KOPT-K1 (cell line): ENCODE data around the gene ZNF500.

Experiments
- H3K27ac ChIP-seq: fragments of 200-600 bp; sonication (generic); 2 replicates; pipeline ENCODE4 v1.5.1; 2016; ENCODE audit warnings: antibody characterized with exemption, mild to moderate bottlenecking, low read depth, low read length; ENCODE audit not compliant: poor library complexity, severe bottlenecking
- H3K36me3 ChIP-seq: fragments of 200-600 bp; sonication (generic); 2 replicates; pipeline ENCODE4 v1.5.1; 2017; ENCODE audit warnings: antibody characterized with exemption, mild to moderate bottlenecking, low read length, moderate library complexity; ENCODE audit not compliant: insufficient read depth
- H3K9me3 ChIP-seq: fragments of 200-600 bp; sonication (generic); 2 replicates; pipeline ENCODE4 v1.5.1; 2017; ENCODE audit warnings: antibody characterized with exemption, low read length, mild to moderate bottlenecking; ENCODE audit not compliant: insufficient read depth, poor library complexity, severe bottlenecking

The ZNF500 gene

GRCh38 chr16:4766875-4767628, at the start of gene ZNF500:
TSS of gene ZNF500 (minus strand) at chr16:4767162. CDS start at chr16:4765978, 1,184 bp downstream.
- H3K36me3 ChIP-seq: peaks cover 27% of the 10 kb centered on the region
- peak within 1 kb of the TSS; percentile 72 for H3K27ac ChIP-seq
- no peaks in the 10 kb centered on the region for H3K9me3 ChIP-seq

GRCh38 chr16:4814542-4815173, 47.7 kb upstream of the ZNF500 start:
- Histone ChIP-seq H3K36me3 (peaks cover 94% of the 10 kb centered on the region), H3K27ac (no peak overlapping the region), H3K9me3 (no peaks in the 10 kb centered on the region)

GRCh38 chr16:4814046-4814445, 47.1 kb upstream of the ZNF500 start:
- Histone ChIP-seq H3K9me3 (no peaks in the 10 kb centered on the region), H3K36me3 (peaks cover 92% of the 10 kb centered on the region), H3K27ac (no peak overlapping the region)

GRCh38 chr16:4813251-4814003, 46.5 kb upstream of the ZNF500 start:
- H3K36me3 ChIP-seq: peaks cover 92% of the 10 kb centered on the region
- no peaks in the 10 kb centered on the region for H3K9me3 ChIP-seq
- no peak overlapping the region for H3K27ac ChIP-seq

- H3K36me3 ChIP-seq: peaks cover 94% of the 10 kb centered on the region
- no peaks in the 10 kb centered on the region for H3K9me3 ChIP-seq
Observed at GRCh38 chr16:4811773-4812172, 44.8 kb upstream of the ZNF500 start.

GRCh38 chr16:4811242-4811641, 44.3 kb upstream of the ZNF500 start:
- Histone ChIP-seq H3K9me3 (no peaks in the 10 kb centered on the region), H3K36me3 (peaks cover 93% of the 10 kb centered on the region), H3K27ac (no peak overlapping the region)

More at GRCh38 chr16:4811773-4812172, 44.8 kb upstream of the ZNF500 start:
- no peak overlapping the region for H3K27ac ChIP-seq

- no peak overlapping the region for H3K27ac ChIP-seq
- H3K9me3 ChIP-seq: no peaks in the 10 kb centered on the region
- peaks cover 71% of the 10 kb centered on the region for H3K36me3 ChIP-seq
Observed at GRCh38 chr16:4806280-4806679, 39.3 kb upstream of the ZNF500 start.

- H3K27ac ChIP-seq: no peak overlapping the region
- H3K36me3 ChIP-seq: peaks cover 61% of the 10 kb centered on the region
- H3K9me3 ChIP-seq: no peaks in the 10 kb centered on the region
Observed at GRCh38 chr16:4805231-4805630, 38.3 kb upstream of the ZNF500 start.

- peaks cover 51% of the 10 kb centered on the region for H3K36me3 ChIP-seq
- H3K9me3 ChIP-seq: no peaks in the 10 kb centered on the region
- H3K27ac ChIP-seq: no peak overlapping the region
Observed at GRCh38 chr16:4803898-4804762, 37.2 kb upstream of the ZNF500 start.

GRCh38 chr16:4803401-4803844, 36.5 kb upstream of the ZNF500 start:
- no peaks in the 10 kb centered on the region for H3K9me3 ChIP-seq
- peak overlapping the region; percentile 53 for H3K27ac ChIP-seq
- H3K36me3 ChIP-seq: peaks cover 44% of the 10 kb centered on the region

GRCh38 chr16:4802659-4803287, 35.8 kb upstream of the ZNF500 start:
- H3K36me3 ChIP-seq: peaks cover 38% of the 10 kb centered on the region
- H3K27ac ChIP-seq: peak overlapping the region; percentile 53
- H3K9me3 ChIP-seq: no peaks in the 10 kb centered on the region

- peaks cover 31% of the 10 kb centered on the region for H3K36me3 ChIP-seq
- peak within 1 kb of the TSS; percentile 53 for H3K27ac ChIP-seq
Observed at GRCh38 chr16:4801962-4802658, 35.1 kb upstream of the ZNF500 start, which contains the start of gene ROGDI. TSS of gene ROGDI (minus strand) at chr16:4802633. CDS start at chr16:4802571, 62 bp downstream.

GRCh38 chr16:4801051-4801961, 34.3 kb upstream of the ZNF500 start:
- Histone ChIP-seq H3K9me3 (no peaks in the 10 kb centered on the region), H3K36me3 (peaks cover 26% of the 10 kb centered on the region), H3K27ac (no peak overlapping the region)

More at GRCh38 chr16:4801962-4802658, 35.1 kb upstream of the ZNF500 start, which contains the start of gene ROGDI:
- no peaks in the 10 kb centered on the region for H3K9me3 ChIP-seq
